Measurements from ENCODE around the gene PROSER2. TPM values are rescaled to one million over a fixed set of nuclear protein-coding genes. Genes with fewer than 3 reads are reported as not detected.

PROSER2 gene
- polyA plus RNA-seq, 1 donor (not counting 4 experiments of a cell fraction or from before 2014, with no cell fraction given): 10.2 TPM

GRCh38 chr10:11902646-11903045 is 79.5 kb downstream of the PROSER2 start:
- dilution Hi-C loops (cut with MboI; ENCODE audit: extremely low pct_ligation_motif_present, low sequenced_read_pairs): no loop called here

GRCh38 chr10:11906714-11907113 is 83.6 kb downstream of the PROSER2 start:
- no peaks in the 10 kb centered on the region for H4K20me1 ChIP-seq (ENCODE audit: control insufficient read depth, extremely low read depth, insufficient read depth, low read length)
- FAIRE-seq (no peak), DNase-seq (ENCODE audit: low read depth, low spot score) (no peak)
- no peak overlapping the region for H2AFZ ChIP-seq (ENCODE audit: control insufficient read depth, low read length)
- dilution Hi-C loops (cut with MboI; ENCODE audit: extremely low pct_ligation_motif_present, low sequenced_read_pairs): no loop called here
- H3K36me3 ChIP-seq (ENCODE audit: control insufficient read depth in 2 of 2, extremely low read depth in 1 of 2, insufficient read depth in 2 of 2, low read length in 2 of 2): no peaks in the 10 kb centered on the region
- no peak overlapping the region for H3K4me2 ChIP-seq (ENCODE audit: control insufficient read depth, extremely low read depth, insufficient read depth, low read depth, low read length)
- no peaks in the 10 kb centered on the region for H3K9me1 ChIP-seq (ENCODE audit: control insufficient read depth, extremely low read depth, insufficient read depth, low read length)
- no peaks in the 10 kb centered on the region for H3K79me2 ChIP-seq (ENCODE audit: control insufficient read depth, insufficient read depth, low read length)
- no peaks in the 10 kb centered on the region for H3K27me3 ChIP-seq (ENCODE audit: control insufficient read depth, extremely low read depth, insufficient read depth, low read length)
- H3K27ac ChIP-seq (ENCODE audit: control insufficient read depth, insufficient read depth, low read length): no peak overlapping the region
- H3K9ac ChIP-seq (ENCODE audit: control insufficient read depth, extremely low read depth, insufficient read depth, low read length): no peak overlapping the region
- no peak overlapping the region for H3K4me3 ChIP-seq (ENCODE audit: control insufficient read depth in 2 of 3, extremely low read depth in 1 of 3, insufficient read depth in 2 of 3, low read depth in 1 of 3, low read length in 3 of 3)
- no peaks in the 10 kb centered on the region for H3K4me1 ChIP-seq (ENCODE audit: control insufficient read depth, extremely low read depth, insufficient read depth, low read length)
- no peaks in the 10 kb centered on the region for H3K9me3 ChIP-seq (ENCODE audit: control insufficient read depth, low read depth, low read length)
- TF ChIP-seq CTCF (optimal IDR thresholded peaks at IDR 0.05 in 1 of 3, IDR thresholded peaks at IDR 0.05 in 1 of 3, conservative IDR thresholded peaks at IDR 0.05 in 1 of 3; ENCODE audit: extremely low read depth in 1 of 3, insufficient read depth in 2 of 3, low read length in 3 of 3) (no peak), EZH2 (IDR thresholded peaks at IDR 0.05; ENCODE audit: low read length) (no peak)

More at GRCh38 chr10:11902646-11903045, 79.5 kb downstream of the PROSER2 start:
- Histone ChIP-seq H3K79me2 (ENCODE audit: control insufficient read depth, insufficient read depth, low read length) (no peaks in the 10 kb centered on the region), H3K9me1 (ENCODE audit: control insufficient read depth, extremely low read depth, insufficient read depth, low read length) (no peaks in the 10 kb centered on the region), H3K36me3 (ENCODE audit: control insufficient read depth in 2 of 2, extremely low read depth in 1 of 2, insufficient read depth in 2 of 2, low read length in 2 of 2) (no peaks in the 10 kb centered on the region), H3K4me2 (ENCODE audit: control insufficient read depth, extremely low read depth, insufficient read depth, low read depth, low read length) (no peak overlapping the region), H3K9ac (ENCODE audit: control insufficient read depth, extremely low read depth, insufficient read depth, low read length) (no peak overlapping the region), H3K4me1 (ENCODE audit: control insufficient read depth, extremely low read depth, insufficient read depth, low read length) (peaks cover 15% of the 10 kb centered on the region), H3K27ac (ENCODE audit: control insufficient read depth, insufficient read depth, low read length) (no peak overlapping the region), H3K9me3 (ENCODE audit: control insufficient read depth, low read depth, low read length) (no peaks in the 10 kb centered on the region), H4K20me1 (ENCODE audit: control insufficient read depth, extremely low read depth, insufficient read depth, low read length) (no peaks in the 10 kb centered on the region), H3K4me3 (ENCODE audit: control insufficient read depth in 2 of 3, extremely low read depth in 1 of 3, insufficient read depth in 2 of 3, low read depth in 1 of 3, low read length in 3 of 3) (no peak overlapping the region), H2AFZ (ENCODE audit: control insufficient read depth, low read length) (no peak overlapping the region), H3K27me3 (ENCODE audit: control insufficient read depth, extremely low read depth, insufficient read depth, low read length) (no peaks in the 10 kb centered on the region)
- FAIRE-seq: no peak
- no peak for DNase-seq (ENCODE audit: low read depth, low spot score)
- TF ChIP-seq EZH2 (IDR thresholded peaks at IDR 0.05; ENCODE audit: low read length) (no peak), CTCF (optimal IDR thresholded peaks at IDR 0.05 in 1 of 3, IDR thresholded peaks at IDR 0.05 in 1 of 3, conservative IDR thresholded peaks at IDR 0.05 in 1 of 3; ENCODE audit: extremely low read depth in 1 of 3, insufficient read depth in 2 of 3, low read length in 3 of 3) (no peak)
